ENCODE results near the gene RAP1GAP2.

DNA sequence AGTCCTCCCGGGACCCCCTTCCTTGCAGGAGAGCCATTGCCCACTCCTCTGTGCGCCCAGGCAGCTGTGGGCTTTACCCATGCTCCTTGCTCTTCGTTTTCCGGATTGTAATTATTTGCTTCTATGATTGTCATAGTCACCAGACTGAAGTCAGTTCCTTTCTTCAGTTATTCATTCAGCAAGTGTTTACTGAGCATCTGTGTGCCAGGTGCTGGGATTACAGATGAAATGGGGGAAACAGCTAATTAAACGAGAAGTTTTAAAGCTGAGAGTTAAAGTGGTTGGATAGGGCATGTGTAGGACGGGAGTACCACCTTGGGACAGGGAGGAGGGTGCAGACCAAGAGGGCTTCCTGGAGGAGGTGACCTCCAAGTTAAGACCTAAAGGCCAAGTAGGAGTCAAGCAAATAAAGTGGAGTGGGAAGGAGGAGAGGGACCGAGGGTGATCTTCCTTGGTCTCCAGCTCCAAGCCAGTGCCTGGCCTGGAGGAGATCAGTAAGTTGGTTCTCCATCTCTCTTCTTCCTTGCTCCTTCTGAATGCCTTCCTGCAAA, 140.6 kb downstream of the RAP1GAP2 start:
- TF ChIP-seq, protein P1, sequence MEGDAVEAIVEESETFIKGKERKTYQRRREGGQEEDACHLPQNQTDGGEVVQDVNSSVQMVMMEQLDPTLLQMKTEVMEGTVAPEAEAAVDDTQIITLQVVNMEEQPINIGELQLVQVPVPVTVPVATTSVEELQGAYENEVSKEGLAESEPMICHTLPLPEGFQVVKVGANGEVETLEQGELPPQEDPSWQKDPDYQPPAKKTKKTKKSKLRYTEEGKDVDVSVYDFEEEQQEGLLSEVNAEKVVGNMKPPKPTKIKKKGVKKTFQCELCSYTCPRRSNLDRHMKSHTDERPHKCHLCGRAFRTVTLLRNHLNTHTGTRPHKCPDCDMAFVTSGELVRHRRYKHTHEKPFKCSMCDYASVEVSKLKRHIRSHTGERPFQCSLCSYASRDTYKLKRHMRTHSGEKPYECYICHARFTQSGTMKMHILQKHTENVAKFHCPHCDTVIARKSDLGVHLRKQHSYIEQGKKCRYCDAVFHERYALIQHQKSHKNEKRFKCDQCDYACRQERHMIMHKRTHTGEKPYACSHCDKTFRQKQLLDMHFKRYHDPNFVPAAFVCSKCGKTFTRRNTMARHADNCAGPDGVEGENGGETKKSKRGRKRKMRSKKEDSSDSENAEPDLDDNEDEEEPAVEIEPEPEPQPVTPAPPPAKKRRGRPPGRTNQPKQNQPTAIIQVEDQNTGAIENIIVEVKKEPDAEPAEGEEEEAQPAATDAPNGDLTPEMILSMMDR (IDR thresholded peaks at IDR 0.05) = no peak
- TF ChIP-seq, protein P2, sequence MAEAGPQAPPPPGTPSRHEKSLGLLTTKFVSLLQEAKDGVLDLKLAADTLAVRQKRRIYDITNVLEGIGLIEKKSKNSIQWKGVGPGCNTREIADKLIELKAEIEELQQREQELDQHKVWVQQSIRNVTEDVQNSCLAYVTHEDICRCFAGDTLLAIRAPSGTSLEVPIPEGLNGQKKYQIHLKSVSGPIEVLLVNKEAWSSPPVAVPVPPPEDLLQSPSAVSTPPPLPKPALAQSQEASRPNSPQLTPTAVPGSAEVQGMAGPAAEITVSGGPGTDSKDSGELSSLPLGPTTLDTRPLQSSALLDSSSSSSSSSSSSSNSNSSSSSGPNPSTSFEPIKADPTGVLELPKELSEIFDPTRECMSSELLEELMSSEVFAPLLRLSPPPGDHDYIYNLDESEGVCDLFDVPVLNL (CRISPR knock-in tag; IDR thresholded peaks at IDR 0.05; ENCODE audit: borderline replicate concordance, low read depth) = no peak
- no peak for TF ChIP-seq NFYB (CRISPR knock-in tag; conservative IDR thresholded peaks at IDR 0.05; ENCODE audit: low read depth)
- TF ChIP-seq, protein P3, sequence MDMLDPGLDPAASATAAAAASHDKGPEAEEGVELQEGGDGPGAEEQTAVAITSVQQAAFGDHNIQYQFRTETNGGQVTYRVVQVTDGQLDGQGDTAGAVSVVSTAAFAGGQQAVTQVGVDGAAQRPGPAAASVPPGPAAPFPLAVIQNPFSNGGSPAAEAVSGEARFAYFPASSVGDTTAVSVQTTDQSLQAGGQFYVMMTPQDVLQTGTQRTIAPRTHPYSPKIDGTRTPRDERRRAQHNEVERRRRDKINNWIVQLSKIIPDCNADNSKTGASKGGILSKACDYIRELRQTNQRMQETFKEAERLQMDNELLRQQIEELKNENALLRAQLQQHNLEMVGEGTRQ (CRISPR knock-in tag; IDR thresholded peaks at IDR 0.05) = no peak
